HG02885 (cell line): ENCODE data around the gene HSD11B1L.
"Not testable (repeated sequence)": the region's sequence is repeated elsewhere in the genome, so short reads cannot be mapped to it uniquely, and the experiment has no call there.

Experiments used
- ATAC-seq: cut with Tn5 transposase; IDR thresholded peaks from one replicate; pipeline ENCODE4 v1.9.1; 2021; ENCODE audit warnings: mild to moderate bottlenecking; ENCODE audit not compliant: unreplicated experiment, poor library complexity

The HSD11B1L gene

GRCh38 chr19:5719274-5719960 lies 38.6 kb downstream of the HSD11B1L start:
- ATAC-seq: no peak

- peak; percentile 89 for ATAC-seq
Measured at GRCh38 chr19:5719961-5720790, 39.3 kb downstream of the HSD11B1L start, which contains the start of the genes CATSPERD and LONP1. Gene CATSPERD, plus strand, starts transcription at chr19:5720637. Its CDS starts 101 bp downstream, at chr19:5720738. Gene LONP1, minus strand, starts transcription at chr19:5720146. Its CDS starts 14 bp downstream, at chr19:5720132.

- ATAC-seq: no peak
Measured at GRCh38 chr19:5727453-5728050, 46.7 kb downstream of the HSD11B1L start.

- ATAC-seq: not testable (repeated sequence)
Measured at GRCh38 chr19:5733172-5733571, 52.3 kb downstream of the HSD11B1L start.
